B cell (primary cell): ENCODE data around the gene BEND7. TPM values are rescaled to one million over a fixed set of nuclear protein-coding genes. Genes with fewer than 3 reads are reported as not detected.

Experiments used
- ATAC-seq: fragments of 200-7000 bp; cut with Tn5 transposase; one replicate; pipeline ENCODE4 v1.10.0; 2021; ENCODE audit warnings: low read depth, mild to moderate bottlenecking, moderate number of reproducible peaks, moderate library complexity
- CTCF ChIA-PET: fragments of 350-600 bp; sonication (Branson Sonifier 250); formaldehyde crosslinking; loops from one replicate; lab custom pipeline; 2021; ENCODE audit warnings: antibody characterized with exemption, inconsistent platforms; lab: Charles Lee
- POLR2A ChIA-PET: fragments of 350-600 bp; sonication (Branson Sonifier 250); formaldehyde crosslinking; loops from one replicate; lab custom pipeline; 2021; ENCODE audit warnings: antibody characterized with exemption; lab: Charles Lee
- DNase-seq: peaks from one replicate; pipeline ENCODE4 v3.0.0; 2013
- H2AFZ ChIP-seq: 2 replicates; pipeline ENCODE4 v1.6.1; 2012; ENCODE audit warnings: mild to moderate bottlenecking, low read depth, low read length; ENCODE audit not compliant: insufficient read depth, poor library complexity, severe bottlenecking
- H3K27ac ChIP-seq, 2 donors: 1 replicate in 1 of 2; 2 replicates in 1 of 2; pipeline ENCODE4 v1.5.1; 2012 to 2013; ENCODE audit warnings: low read length in 2 of 2, mild to moderate bottlenecking in 2 of 2, moderate library complexity in 1 of 2
- H3K27me3 ChIP-seq, 4 experiments: fragments of 200-600 bp in 1 of 4; sonication (generic) in 1 of 4; replicated peaks in 1 of 4; 1 replicate in 2 of 4; 2 replicates in 2 of 4; pipeline versions ENCODE4 v1.6.1 to v1.7.0; 2013 to 2016; ENCODE audit warnings: low read length in 3 of 4, mild to moderate bottlenecking in 2 of 4, mixed read lengths in 1 of 4, moderate library complexity in 1 of 4; ENCODE audit not compliant: insufficient read depth in 4 of 4, control insufficient read depth in 3 of 4; ENCODE audit errors: control extremely low read depth in 1 of 4
- H3K36me3 ChIP-seq, 2 experiments: replicated peaks in 1 of 2; 1 replicate in 1 of 2; 2 replicates in 1 of 2; pipeline versions ENCODE4 v1.6.1 to v1.7.1; 2013; ENCODE audit warnings: low read length in 1 of 2; ENCODE audit not compliant: insufficient read depth in 2 of 2, control insufficient read depth in 1 of 2; ENCODE audit errors: control extremely low read depth in 1 of 2, extremely low read depth in 1 of 2
- H3K4me1 ChIP-seq, 2 donors: fragments of 200-600 bp in 1 of 2; sonication (generic) in 1 of 2; 1 replicate in 1 of 2; 2 replicates in 1 of 2; pipeline versions ENCODE4 v1.5.1 to v1.6.1; 2013 to 2017; ENCODE audit warnings: low read length in 2 of 2; ENCODE audit not compliant: control insufficient read depth in 2 of 2, insufficient read depth in 2 of 2
- H3K4me2 ChIP-seq: replicated peaks from 2 replicates; pipeline ENCODE3; 2012; ENCODE audit warnings: mild to moderate bottlenecking, low read depth, low read length; ENCODE audit not compliant: poor library complexity, severe bottlenecking
- H3K4me3 ChIP-seq, 5 experiments: fragments of 200-600 bp in 1 of 5; sonication (generic) in 1 of 5; 1 replicate in 3 of 5; 2 replicates in 2 of 5; pipeline versions ENCODE4 v1.5.1 to v1.7.0; 2011 to 2016; ENCODE audit warnings: low read length in 4 of 5, mild to moderate bottlenecking in 4 of 5, low read depth in 2 of 5, control low read depth in 1 of 5, moderate library complexity in 1 of 5; ENCODE audit not compliant: insufficient read depth in 1 of 5; ENCODE audit errors: control extremely low read depth in 1 of 5, extremely low read depth in 1 of 5
- H3K79me2 ChIP-seq: fragments of 200-600 bp; sonication (generic); one replicate; pipeline ENCODE4 v1.6.0; 2016; ENCODE audit warnings: low read length; ENCODE audit not compliant: control insufficient read depth, insufficient read depth
- H3K9ac ChIP-seq: fragments of 200-600 bp; sonication (generic); 2 replicates; pipeline ENCODE4 v1.6.1; 2017; ENCODE audit warnings: mild to moderate bottlenecking, low read length, moderate library complexity
- H3K9me3 ChIP-seq, 3 donors: one replicate each; pipeline versions ENCODE4 v1.6.1 to v1.7.1; 2013; ENCODE audit warnings: low read length in 2 of 3; ENCODE audit not compliant: control insufficient read depth in 2 of 3, insufficient read depth in 1 of 3; ENCODE audit errors: control extremely low read depth in 1 of 3
- H4K20me1 ChIP-seq: 2 replicates; pipeline ENCODE4 v1.6.0; 2012; ENCODE audit warnings: mild to moderate bottlenecking, low read length; ENCODE audit not compliant: insufficient read depth, control insufficient read depth, poor library complexity, severe bottlenecking
- H3K27ac Mint-ChIP-seq: one replicate; pipeline ENCODE4 v1.8.0; 2021; ENCODE audit warnings: mixed read lengths
- H3K27me3 Mint-ChIP-seq: one replicate; pipeline ENCODE4 v1.8.0; 2021; ENCODE audit warnings: mixed read lengths
- H3K4me1 Mint-ChIP-seq: one replicate; pipeline ENCODE4 v1.8.0; 2021; ENCODE audit warnings: mixed read lengths
- H3K4me3 Mint-ChIP-seq: one replicate; pipeline ENCODE4 v1.8.0; 2021; ENCODE audit warnings: mixed read lengths
- H3K9me3 Mint-ChIP-seq: one replicate; pipeline ENCODE4 v1.8.0; 2022; ENCODE audit warnings: mixed read lengths; ENCODE audit not compliant: insufficient read depth
- EZH2 ChIP-seq: IDR thresholded peaks from 2 replicates; pipeline ENCODE4 v1.6.1; 2012; ENCODE audit warnings: borderline replicate concordance, low read depth, mild to moderate bottlenecking, moderate library complexity, low read length; ENCODE audit not compliant: insufficient read depth, poor library complexity, severe bottlenecking
- WGBS: methylation state at CpG from one replicate; pipeline ENCODE4 v1.1.5; 2013; ENCODE audit warnings: missing lambda C conversion rate; ENCODE audit not compliant: insufficient coverage; 5-methylcytosine and 5-hydroxymethylcytosine counted together
- intact Hi-C: fragments of 100-400 bp; cut with micrococcal nuclease; formaldehyde crosslinking; loops from one replicate; pipeline ENCODE4 v1.10.0; 2022
- polyA plus RNA-seq: library from polyadenylated mRNA; depleted of rRNA; stranded (reverse); fragments of >200 nt; gene quantifications from 2 replicates; pipeline ENCODE4 v1.2.3, GENCODE V29; 2012
- total RNA-seq, 2 donors: library from RNA; stranded (reverse); fragments of 120-200 nt in 1 of 2; gene quantifications; 1 replicate in 1 of 2; 2 replicates in 1 of 2; pipeline versions ENCODE4 v1.2.3 to v1.2.4, GENCODE V29; 2013 to 2022
- TF ChIP-seq, protein P1 (sequence below): fragments of 200-600 bp; IDR thresholded peaks from one replicate; pipeline ENCODE4 v1.8.0; 2022; ENCODE audit warnings: antibody characterized with exemption, mild to moderate bottlenecking

Gene BEND7
- total and polyA plus RNA-seq, 2 donors (not counting 1 experiment from before 2014, with no cell fraction given), result 0.10 TPM; not detected in 1

GRCh38 chr10:13425397-13425796, 103.4 kb downstream of the BEND7 start:
- Histone ChIP-seq H3K4me2 (no peak overlapping the region), H3K9ac (no peak overlapping the region), H3K9me3 (peaks cover 0 to 28% (median 5%) of the 10 kb centered on the region in 3 donors), H3K36me3 (no peaks in the 10 kb centered on the region), H3K27me3 (peaks cover 0 to 10% (median 1%) of the 10 kb centered on the region in 4 experiments), H3K27ac (no peak overlapping the region), H3K4me3 (no peak overlapping the region), H3K4me1 (peaks cover 19 to 24% of the 10 kb centered on the region in 2 donors), H4K20me1 (no peaks in the 10 kb centered on the region), H2AFZ (no peak overlapping the region), H3K79me2 (no peaks in the 10 kb centered on the region)
- Mint-ChIP-seq H3K4me1 (peaks cover 22% of the 10 kb centered on the region), H3K9me3 (peaks cover 2% of the 10 kb centered on the region), H3K4me3 (no peak overlapping the region), H3K27ac (no peak overlapping the region), H3K27me3 (peaks cover 14% of the 10 kb centered on the region)
- ATAC-seq (no peak), DNase-seq (no peak)
- ChIA-PET POLR2A (no interaction called here), CTCF (no interaction called here)
- TF ChIP-seq, protein P1, sequence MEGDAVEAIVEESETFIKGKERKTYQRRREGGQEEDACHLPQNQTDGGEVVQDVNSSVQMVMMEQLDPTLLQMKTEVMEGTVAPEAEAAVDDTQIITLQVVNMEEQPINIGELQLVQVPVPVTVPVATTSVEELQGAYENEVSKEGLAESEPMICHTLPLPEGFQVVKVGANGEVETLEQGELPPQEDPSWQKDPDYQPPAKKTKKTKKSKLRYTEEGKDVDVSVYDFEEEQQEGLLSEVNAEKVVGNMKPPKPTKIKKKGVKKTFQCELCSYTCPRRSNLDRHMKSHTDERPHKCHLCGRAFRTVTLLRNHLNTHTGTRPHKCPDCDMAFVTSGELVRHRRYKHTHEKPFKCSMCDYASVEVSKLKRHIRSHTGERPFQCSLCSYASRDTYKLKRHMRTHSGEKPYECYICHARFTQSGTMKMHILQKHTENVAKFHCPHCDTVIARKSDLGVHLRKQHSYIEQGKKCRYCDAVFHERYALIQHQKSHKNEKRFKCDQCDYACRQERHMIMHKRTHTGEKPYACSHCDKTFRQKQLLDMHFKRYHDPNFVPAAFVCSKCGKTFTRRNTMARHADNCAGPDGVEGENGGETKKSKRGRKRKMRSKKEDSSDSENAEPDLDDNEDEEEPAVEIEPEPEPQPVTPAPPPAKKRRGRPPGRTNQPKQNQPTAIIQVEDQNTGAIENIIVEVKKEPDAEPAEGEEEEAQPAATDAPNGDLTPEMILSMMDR, result no peak
- no peak for TF ChIP-seq EZH2
- WGBS, result no CpG with 5 or more reads among the region's 4 CpGs
- intact Hi-C loops, result no loop called here

- POLR2A ChIA-PET, result no interaction called here
- Histone ChIP-seq H3K79me2 (no peaks in the 10 kb centered on the region), H3K9me3 (peaks cover 0 to 24% (median 5%) of the 10 kb centered on the region in 3 donors), H3K9ac (peak overlapping the region; percentile 2), H3K27ac (no peak overlapping the region), H4K20me1 (no peaks in the 10 kb centered on the region), H3K4me3 (peak overlapping the region in 1 of 5 experiments; percentile 9), H3K4me2 (peak overlapping the region; percentile 42), H3K4me1 (peaks cover 19 to 24% of the 10 kb centered on the region in 2 donors), H2AFZ (no peak overlapping the region), H3K27me3 (peaks cover 0 to 7% (median 1%) of the 10 kb centered on the region in 4 experiments), H3K36me3 (no peaks in the 10 kb centered on the region)
- Mint-ChIP-seq H3K27ac (no peak overlapping the region), H3K9me3 (no peaks in the 10 kb centered on the region), H3K4me3 (peak overlapping the region; percentile 65), H3K27me3 (peaks cover 7% of the 10 kb centered on the region), H3K4me1 (peaks cover 22% of the 10 kb centered on the region)
- ATAC-seq, result no peak
- 24% methylated on average over 4 of the region's 9 CpGs for WGBS
- intact Hi-C loops, result no loop called here
- DNase-seq, result peak; percentile 23
- TF ChIP-seq, protein P1, result no peak
- no peak for TF ChIP-seq EZH2
- CTCF ChIA-PET, result no interaction called here
Measured at GRCh38 chr10:13422800-13423199, 106.0 kb downstream of the BEND7 start.
